HepG2 (cell line): ENCODE data around the gene MICB. TPM values are rescaled to one million over a fixed set of nuclear protein-coding genes. Genes with fewer than 3 reads are reported as not detected.

Experiments
- ATAD3A ChIP-seq: sonication (generic); formaldehyde crosslinking; IDR thresholded peaks from 2 replicates; pipeline ENCODE4 v1.4.0; 2020; ENCODE audit warnings: missing genetic modification reagents
- ATF7 ChIP-seq, 2 experiments: fragments of 450-650 bp in 1 of 2; sonication (generic) in 1 of 2; formaldehyde crosslinking in 1 of 2; IDR thresholded peaks; 2 replicates each; pipeline versions ENCODE4 v1.4.0 to v1.6.1; 2016 to 2020; ENCODE audit warnings: antibody characterized with exemption in 1 of 2, mild to moderate bottlenecking in 1 of 2, missing genetic modification reagents in 1 of 2
- CBX5 ChIP-seq: sonication (generic); formaldehyde crosslinking; IDR thresholded peaks from 2 replicates; pipeline ENCODE4 v1.4.0; 2020; ENCODE audit warnings: missing genetic modification reagents, borderline replicate concordance
- DRAP1 ChIP-seq: IDR thresholded peaks from 2 replicates; pipeline ENCODE4 v1.6.1; 2016; ENCODE audit warnings: missing genetic modification reagents, missing compliant biosample characterization
- ETV6 ChIP-seq: sonication (generic); formaldehyde crosslinking; conservative IDR thresholded peaks from 2 replicates; pipeline ENCODE4 v1.4.0; 2020; ENCODE audit warnings: missing genetic modification reagents
- HMG20B ChIP-seq: conservative IDR thresholded peaks from 2 replicates; pipeline ENCODE4 v1.6.1; 2016; ENCODE audit warnings: missing genetic modification reagents, missing compliant biosample characterization
- HMGXB3 ChIP-seq: sonication (generic); formaldehyde crosslinking; IDR thresholded peaks from 2 replicates; pipeline ENCODE4 v1.4.0; 2020; ENCODE audit warnings: missing genetic modification reagents, borderline replicate concordance
- HNF1A ChIP-seq, 2 experiments: sonication (generic) in 1 of 2; formaldehyde crosslinking in 1 of 2; IDR thresholded peaks; 2 replicates each; pipeline versions ENCODE4 v1.4.0 to v1.6.1; 2016 to 2020; ENCODE audit warnings: borderline replicate concordance in 1 of 2, low read depth in 1 of 2, mild to moderate bottlenecking in 1 of 2, missing genetic modification reagents in 1 of 2
- NCOA2 ChIP-seq: sonication (generic); formaldehyde crosslinking; IDR thresholded peaks from 2 replicates; pipeline ENCODE4 v1.8.0; 2022; ENCODE audit warnings: inconsistent platforms
- PRPF4 ChIP-seq: fragments of 200-400 bp; formaldehyde crosslinking; IDR thresholded peaks from 2 replicates; pipeline ENCODE4 v1.6.1; 2016; ENCODE audit warnings: low read length, low read depth; ENCODE audit not compliant: poor library complexity, severe bottlenecking
- RBM22 ChIP-seq: fragments of 200-400 bp; formaldehyde crosslinking; optimal IDR thresholded peaks from 2 replicates; pipeline ENCODE3; 2017; ENCODE audit warnings: mild to moderate bottlenecking, low read length, moderate library complexity
- SAP130 ChIP-seq: IDR thresholded peaks from 2 replicates; pipeline ENCODE4 v1.6.1; 2016; ENCODE audit warnings: low read depth
- SPEN ChIP-seq: sonication (generic); formaldehyde crosslinking; IDR thresholded peaks from 2 replicates; pipeline ENCODE4 v1.5.1; 2020; ENCODE audit warnings: low read depth, mild to moderate bottlenecking, missing genetic modification reagents
- YEATS2 ChIP-seq: sonication (generic); formaldehyde crosslinking; IDR thresholded peaks from 2 replicates; pipeline ENCODE4 v1.4.0; 2020; ENCODE audit warnings: missing genetic modification reagents, borderline replicate concordance
- ZBTB7B ChIP-seq: sonication (generic); formaldehyde crosslinking; IDR thresholded peaks from 2 replicates; pipeline ENCODE4 v1.4.0; 2020; ENCODE audit warnings: missing genetic modification reagents
- ZFYVE20 ChIP-seq: sonication (generic); formaldehyde crosslinking; IDR thresholded peaks from 2 replicates; pipeline ENCODE4 v1.8.0; 2023; ENCODE audit warnings: low read depth, mild to moderate bottlenecking, moderate library complexity, missing genetic modification reagents, borderline replicate concordance
- ZNF703 ChIP-seq: sonication (generic); formaldehyde crosslinking; IDR thresholded peaks from 2 replicates; pipeline ENCODE4 v1.5.1; 2020; ENCODE audit warnings: missing genetic modification reagents, mild to moderate bottlenecking, moderate library complexity, borderline replicate concordance
- ZNF737 ChIP-seq: sonication (generic); formaldehyde crosslinking; IDR thresholded peaks from 2 replicates; pipeline ENCODE4 v1.5.0; 2020; ENCODE audit warnings: missing genetic modification reagents, mild to moderate bottlenecking, borderline replicate concordance
- polyA plus RNA-seq, 8 experiments: library from polyadenylated mRNA; depleted of rRNA in 3 of 8; stranded (reverse) in 7 of 8; unstranded in 1 of 8; fragments of >200 nt; fragmentation: Illumina TruSeq in 4 of 8; extraction: Trizol in 4 of 8; gene quantifications; 2 replicates each; pipeline versions ENCODE4 v1.2.1 to v1.2.3, GENCODE V29; 2011 to 2016; ENCODE audit warnings: low read depth in 4 of 8, missing spikeins in 1 of 8, mixed read lengths in 1 of 8; ENCODE audit not compliant: insufficient read depth in 1 of 8
- total RNA-seq, 5 experiments: library from RNA; depleted of rRNA; stranded (reverse); fragments of >200 nt; fragmentation: Illumina TruSeq; extraction: Trizol; gene quantifications; 2 replicates each; pipeline ENCODE4 v1.2.3, GENCODE V29; 2016; ENCODE audit warnings: low read depth in 1 of 5
- TF ChIP-seq, protein P1 (sequence below): sonication (generic); IDR thresholded peaks from 2 replicates; pipeline ENCODE4 v1.6.1; 2016; ENCODE audit warnings: low read depth, borderline replicate concordance

MICB gene
- total and polyA plus RNA-seq, 2 of the 13 experiments (the other 11 are each of a cell fraction or from before 2014, with no cell fraction given) = 12.5 to 12.8 TPM

GRCh38 chr6:31547727-31548543 lies 50.0 kb downstream of the MICB start (continued):
- no peak for TF ChIP-seq NCOA2 (CRISPR knock-in tag)
- no peak for TF ChIP-seq SPEN (CRISPR knock-in tag)
- no peak; the same call in 1 of the 2 replicates for TF ChIP-seq DRAP1
- TF ChIP-seq ATAD3A = no peak
- no peak for TF ChIP-seq SAP130
- TF ChIP-seq HMGXB3 = no peak
- TF ChIP-seq, protein P1, sequence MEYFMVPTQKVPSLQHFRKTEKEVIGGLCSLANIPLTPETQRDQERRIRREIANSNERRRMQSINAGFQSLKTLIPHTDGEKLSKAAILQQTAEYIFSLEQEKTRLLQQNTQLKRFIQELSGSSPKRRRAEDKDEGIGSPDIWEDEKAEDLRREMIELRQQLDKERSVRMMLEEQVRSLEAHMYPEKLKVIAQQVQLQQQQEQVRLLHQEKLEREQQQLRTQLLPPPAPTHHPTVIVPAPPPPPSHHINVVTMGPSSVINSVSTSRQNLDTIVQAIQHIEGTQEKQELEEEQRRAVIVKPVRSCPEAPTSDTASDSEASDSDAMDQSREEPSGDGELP = no peak
- TF ChIP-seq ZFYVE20 (CRISPR knock-in tag) = no peak
- TF ChIP-seq CBX5 (CRISPR knock-in tag) = no peak
- TF ChIP-seq ETV6 (CRISPR knock-in tag) = no peak
- 0 out of 2 replicates have a peak, but pooled peaks have one; percentile 4 for TF ChIP-seq HNF1A (IDR thresholded peaks at IDR 0.05; ENCODE audit: low read depth)
- no peak for TF ChIP-seq HNF1A (CRISPR knock-in tag; IDR thresholded peaks at IDR 0.05; ENCODE audit: borderline replicate concordance)
- peak; percentile 75; the same call in 1 of the 2 replicates for TF ChIP-seq YEATS2 (CRISPR knock-in tag)
- no peak for TF ChIP-seq ZBTB7B (CRISPR knock-in tag)
- TF ChIP-seq ZNF737 = no peak
- no peak for TF ChIP-seq PRPF4
- TF ChIP-seq ZNF703 (CRISPR knock-in tag) = no peak
- no peak for TF ChIP-seq HMG20B (CRISPR knock-in tag)
- no peak for TF ChIP-seq ATF7 (IDR thresholded peaks at IDR 0.05)
- TF ChIP-seq ATF7 (CRISPR knock-in tag; IDR thresholded peaks at IDR 0.05) = 0 out of 2 replicates have a peak, but pooled peaks have one; percentile 46
- no peak for TF ChIP-seq RBM22
